Stomach (tissue), 9 donors: ENCODE measurements around the gene CKAP5. TPM values are rescaled to one million over a fixed set of nuclear protein-coding genes. Genes with fewer than 3 reads are reported as not detected.
A peak's percentile ranks its signal among the peaks of the same experiment; 100 is the strongest.

Experiments used
- DNase-seq, 2 donors: peaks; one replicate each; pipeline versions ENCODE4 v3.0.0 to v3.0.0-alpha.2; 2013 to 2019
- H3K27ac ChIP-seq, 5 donors: fragments of 200-600 bp in 4 of 5; sonication (generic) in 4 of 5; one replicate each; pipeline ENCODE4 v1.5.1; 2013 to 2019; ENCODE audit warnings: mild to moderate bottlenecking in 1 of 5, moderate library complexity in 1 of 5
- H3K27me3 ChIP-seq, 3 donors: fragments of 200-600 bp; sonication (generic); one replicate each; pipeline ENCODE4 v1.5.1; 2017 to 2019; ENCODE audit warnings: mixed run types in 1 of 3
- H3K36me3 ChIP-seq, 4 donors: fragments of 200-600 bp; sonication (generic); 1 replicate in 3 of 4; 2 replicates in 1 of 4; pipeline ENCODE4 v1.5.1; 2016 to 2019
- H3K4me1 ChIP-seq, 4 donors: fragments of 200-600 bp; sonication (generic); one replicate each; pipeline ENCODE4 v1.5.1; 2016 to 2019
- H3K4me3 ChIP-seq, 4 donors: fragments of 200-600 bp; sonication (generic) in 3 of 4; one replicate each; pipeline ENCODE4 v1.5.1; 2016 to 2019; ENCODE audit warnings: mild to moderate bottlenecking in 1 of 4
- H3K9me3 ChIP-seq, 4 donors: fragments of 200-600 bp; sonication (generic); one replicate each; pipeline ENCODE4 v1.5.1; 2016 to 2019
- EP300 ChIP-seq: sonication (generic); formaldehyde crosslinking; IDR thresholded peaks from one replicate; pipeline ENCODE4 v1.6.1; 2017; ENCODE audit warnings: antibody characterized with exemption
- POLR2A ChIP-seq, 4 donors: fragments of 450-650 bp; IDR thresholded peaks; one replicate each; pipeline ENCODE4 v1.6.1; 2016; ENCODE audit warnings: antibody characterized with exemption in 4 of 4, control low read depth in 2 of 4, mild to moderate bottlenecking in 1 of 4, moderate library complexity in 1 of 4
- POLR2AphosphoS5 ChIP-seq, 3 donors: sonication (generic); formaldehyde crosslinking; IDR thresholded peaks; one replicate each; pipeline ENCODE4 v1.6.1; 2016; ENCODE audit warnings: antibody characterized with exemption in 3 of 3
- WGBS, 5 donors: extraction: QIAGEN DNeasy Blood & Tissue Kit in 3 of 5; methylation state at CpG; one replicate each; pipeline versions ENCODE4 v1.1.5 to v1.1.7; 2013 to 2018; 5-methylcytosine and 5-hydroxymethylcytosine counted together
- intact Hi-C: fragments of 100-400 bp; cut with DNase I; formaldehyde crosslinking; loops from one replicate; pipeline ENCODE4 v1.15.1; 2023; ENCODE audit warnings: low total_unique reads
- polyA plus RNA-seq, 3 donors: library from polyadenylated mRNA; stranded (reverse); fragments of 200-250 nt; gene quantifications; one replicate each; pipeline ENCODE4 v1.2.3, GENCODE V29; 2013
- total RNA-seq, 5 donors: library from RNA; depleted of rRNA; stranded (reverse); fragments of >200 nt; gene quantifications; one replicate each; pipeline versions ENCODE4 v1.1.0 to v1.2.3, GENCODE V29; 2014 to 2016
- TF ChIP-seq, protein P1 (sequence below), 7 experiments: fragments of 450-650 bp in 4 of 7; fragments of 200-600 bp in 3 of 7; sonication (generic) in 3 of 7; IDR thresholded peaks; one replicate each; pipeline ENCODE4 v1.5.1; 2016 to 2019; ENCODE audit warnings: antibody characterized with exemption in 7 of 7, control low read depth in 2 of 7, mild to moderate bottlenecking in 1 of 7
- donor health status: healthy with polysubstance abuse.
- donor health status: Bipolar disorder and iron deficiency.
- donor health status: healthy.

CKAP5 gene
- total and polyA plus RNA-seq, 8 donors: 7.3 to 327 (median 45.8) TPM

DNA sequence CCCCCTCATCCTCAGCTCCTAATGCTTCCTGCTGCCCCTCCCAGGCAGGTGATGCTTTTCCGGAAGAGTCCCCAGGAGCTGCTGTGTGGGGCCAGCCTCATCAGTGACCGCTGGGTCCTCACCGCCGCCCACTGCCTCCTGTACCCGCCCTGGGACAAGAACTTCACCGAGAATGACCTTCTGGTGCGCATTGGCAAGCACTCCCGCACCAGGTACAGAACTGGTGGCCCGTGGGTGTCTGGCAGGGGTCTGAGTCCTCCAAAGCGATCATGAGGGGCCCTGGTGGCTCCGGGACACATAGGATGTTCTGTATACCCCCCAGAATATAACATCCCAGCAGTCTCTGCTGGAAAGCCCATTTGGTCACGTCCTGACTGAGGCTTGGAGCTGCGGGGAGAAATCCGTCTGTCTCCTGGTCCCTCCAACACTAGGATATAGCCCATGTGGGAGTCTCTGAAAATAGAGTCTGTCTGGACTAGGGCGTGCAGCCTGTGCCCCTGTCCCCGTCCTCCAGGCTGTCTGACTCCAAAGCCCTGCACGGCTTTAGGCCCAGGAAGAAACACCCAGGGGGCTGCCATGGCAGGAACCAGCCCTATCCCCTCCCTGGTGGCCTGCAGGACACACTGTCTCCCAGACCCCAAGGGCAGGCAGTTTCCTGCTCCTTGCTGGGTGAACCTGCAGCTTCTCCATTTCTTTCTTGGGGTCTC lies 118.0 kb downstream of the CKAP5 start:
- no peak for DNase-seq
- H3K36me3 ChIP-seq: no peaks in the 10 kb centered on the region
- intact Hi-C loops: no loop called here
- H3K4me1 ChIP-seq: no peaks in the 10 kb centered on the region
- no peaks in the 10 kb centered on the region for H3K27me3 ChIP-seq
- 87 to 95% (median 90%) methylated on average over 15 to 17 of the region's 17 CpGs for WGBS, 5 donors
- no peak overlapping the region for H3K4me3 ChIP-seq
- TF ChIP-seq POLR2A (IDR thresholded peaks at IDR 0.05): no peak
- TF ChIP-seq, protein P1, sequence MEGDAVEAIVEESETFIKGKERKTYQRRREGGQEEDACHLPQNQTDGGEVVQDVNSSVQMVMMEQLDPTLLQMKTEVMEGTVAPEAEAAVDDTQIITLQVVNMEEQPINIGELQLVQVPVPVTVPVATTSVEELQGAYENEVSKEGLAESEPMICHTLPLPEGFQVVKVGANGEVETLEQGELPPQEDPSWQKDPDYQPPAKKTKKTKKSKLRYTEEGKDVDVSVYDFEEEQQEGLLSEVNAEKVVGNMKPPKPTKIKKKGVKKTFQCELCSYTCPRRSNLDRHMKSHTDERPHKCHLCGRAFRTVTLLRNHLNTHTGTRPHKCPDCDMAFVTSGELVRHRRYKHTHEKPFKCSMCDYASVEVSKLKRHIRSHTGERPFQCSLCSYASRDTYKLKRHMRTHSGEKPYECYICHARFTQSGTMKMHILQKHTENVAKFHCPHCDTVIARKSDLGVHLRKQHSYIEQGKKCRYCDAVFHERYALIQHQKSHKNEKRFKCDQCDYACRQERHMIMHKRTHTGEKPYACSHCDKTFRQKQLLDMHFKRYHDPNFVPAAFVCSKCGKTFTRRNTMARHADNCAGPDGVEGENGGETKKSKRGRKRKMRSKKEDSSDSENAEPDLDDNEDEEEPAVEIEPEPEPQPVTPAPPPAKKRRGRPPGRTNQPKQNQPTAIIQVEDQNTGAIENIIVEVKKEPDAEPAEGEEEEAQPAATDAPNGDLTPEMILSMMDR (IDR thresholded peaks at IDR 0.05): no peak
- H3K9me3 ChIP-seq: no peaks in the 10 kb centered on the region
- H3K27ac ChIP-seq: no peak overlapping the region

DNA sequence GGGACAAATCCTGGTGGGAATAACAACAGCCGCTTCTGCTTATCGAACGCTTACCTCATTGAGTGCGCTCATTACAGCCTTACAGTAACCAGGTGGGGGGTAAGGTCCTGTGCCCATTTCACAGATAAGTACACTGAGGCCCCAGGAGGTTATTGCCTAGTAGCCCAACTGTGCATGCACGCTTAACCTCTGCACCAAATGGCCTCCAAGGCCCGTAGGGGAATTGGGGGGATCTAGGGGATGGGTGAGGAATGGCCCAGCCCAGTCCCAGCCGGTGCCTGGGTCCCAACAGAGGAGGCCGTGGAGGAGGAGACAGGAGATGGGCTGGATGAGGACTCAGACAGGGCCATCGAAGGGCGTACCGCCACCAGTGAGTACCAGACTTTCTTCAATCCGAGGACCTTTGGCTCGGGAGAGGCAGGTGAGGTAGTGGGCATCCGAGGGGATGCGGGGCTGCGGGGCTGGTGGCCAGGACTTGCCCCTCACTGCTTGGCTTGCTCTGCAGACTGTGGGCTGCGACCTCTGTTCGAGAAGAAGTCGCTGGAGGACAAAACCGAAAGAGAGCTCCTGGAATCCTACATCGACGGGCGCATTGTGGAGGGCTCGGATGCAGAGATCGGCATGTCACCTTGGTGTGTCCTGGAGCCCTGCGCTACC lies 119.7 kb downstream of the CKAP5 start:
- Histone ChIP-seq H3K27me3 (no peaks in the 10 kb centered on the region), H3K9me3 (no peaks in the 10 kb centered on the region), H3K4me3 (no peak overlapping the region), H3K4me1 (no peaks in the 10 kb centered on the region), H3K27ac (no peak overlapping the region), H3K36me3 (no peaks in the 10 kb centered on the region)
- DNase-seq: no peak
- intact Hi-C loops: no loop called here
- TF ChIP-seq POLR2AphosphoS5 (IDR thresholded peaks at IDR 0.05) (no peak), POLR2A (IDR thresholded peaks at IDR 0.05) (no peak), EP300 (no peak)
- TF ChIP-seq, protein P1 (IDR thresholded peaks at IDR 0.05): no peak
- 91 to 97% (median 93%) methylated on average over 22 to 26 of the region's 26 CpGs for WGBS, 5 donors

DNA sequence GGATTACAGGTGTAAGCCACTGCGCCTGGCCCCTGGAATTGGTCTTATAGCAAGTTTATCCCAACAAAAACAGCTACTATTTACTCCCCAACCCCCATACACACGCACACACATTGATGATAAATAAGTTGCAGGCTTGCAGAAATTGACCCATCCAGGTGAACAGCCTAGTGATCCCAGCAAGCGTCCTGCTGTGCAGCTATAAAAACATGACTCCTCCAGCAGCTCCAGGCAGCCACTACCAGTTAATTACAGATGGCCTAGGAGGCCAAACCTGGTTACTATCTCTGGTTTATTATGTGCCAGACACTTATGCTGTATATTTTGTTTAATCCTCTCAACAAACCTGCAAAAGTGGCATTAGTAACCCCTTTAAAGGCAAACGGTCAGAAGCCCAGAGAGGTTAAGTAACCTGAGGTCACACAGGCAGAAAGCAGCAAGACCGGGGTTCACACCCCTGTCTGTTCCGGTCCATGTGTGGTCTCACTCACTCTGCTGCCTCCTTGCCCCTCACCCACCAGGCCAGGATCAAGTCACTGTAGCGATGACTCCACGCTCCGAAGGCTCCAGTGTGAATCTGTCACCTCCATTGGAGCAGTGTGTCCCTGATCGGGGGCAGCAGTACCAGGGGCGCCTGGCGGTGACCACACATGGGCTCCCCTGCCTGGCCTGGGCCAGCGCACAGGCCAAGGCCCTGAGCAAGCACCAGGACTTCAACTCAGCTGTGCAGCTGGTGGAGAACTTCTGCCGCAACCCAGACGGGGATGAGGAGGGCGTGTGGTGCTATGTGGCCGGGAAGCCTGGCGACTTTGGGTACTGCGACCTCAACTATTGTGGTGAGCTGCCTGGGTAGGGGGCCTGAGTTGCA lies 120.5 kb downstream of the CKAP5 start:
- 85 to 91% (median 89%) methylated on average over 16 to 19 of the region's 19 CpGs for WGBS, 5 donors
- intact Hi-C loops: no loop called here
- H3K36me3 ChIP-seq: no peaks in the 10 kb centered on the region

DNA sequence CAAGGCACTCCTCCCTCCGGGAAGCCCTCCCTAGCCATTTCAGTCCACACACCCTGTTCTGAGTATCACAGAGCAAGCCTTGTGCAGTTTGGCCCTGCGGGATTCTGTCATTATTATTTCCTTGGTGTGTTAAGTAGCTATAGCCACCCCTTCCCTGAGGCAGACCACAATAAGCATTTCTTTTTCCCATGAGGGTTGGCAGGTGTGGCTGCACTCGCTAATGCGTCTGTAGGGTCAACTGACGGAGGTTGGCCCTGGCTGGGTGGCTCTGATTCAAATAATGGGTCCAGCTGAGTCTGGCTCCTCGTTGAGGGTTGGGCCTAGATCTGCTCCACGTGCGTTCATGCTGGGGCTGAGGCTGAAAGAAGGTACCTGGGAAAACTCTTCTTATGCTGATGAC lies 122.0 kb downstream of the CKAP5 start:
- Histone ChIP-seq H3K4me1 (peaks cover under 1 to 8% (median 3%) of the 10 kb centered on the region in 4 donors), H3K27me3 (no peaks in the 10 kb centered on the region), H3K9me3 (no peaks in the 10 kb centered on the region), H3K27ac (no peak overlapping the region), H3K4me3 (no peak overlapping the region), H3K36me3 (no peaks in the 10 kb centered on the region)
- peak in 1 of 2 donors; percentile 26 for DNase-seq
- WGBS, 5 donors: 46 to 70% (median 49%) methylated on average over 8 of the region's 8 CpGs
- intact Hi-C loops: no loop called here
- TF ChIP-seq, protein P1 (IDR thresholded peaks at IDR 0.05): no peak
- TF ChIP-seq EP300 (no peak), POLR2AphosphoS5 (IDR thresholded peaks at IDR 0.05) (no peak), POLR2A (IDR thresholded peaks at IDR 0.05) (no peak)

More for the DNA sequence above, 120.5 kb downstream of the CKAP5 start:
- Histone ChIP-seq H3K4me3 (no peak overlapping the region), H3K27ac (no peak overlapping the region), H3K9me3 (no peaks in the 10 kb centered on the region), H3K27me3 (no peaks in the 10 kb centered on the region), H3K4me1 (no peaks in the 10 kb centered on the region)
- no peak for DNase-seq
- TF ChIP-seq, protein P1 (IDR thresholded peaks at IDR 0.05): no peak
- TF ChIP-seq EP300: no peak
